Fibroblast of the aortic adventitia (primary cell): ENCODE measurements around the gene THBD. TPM values are rescaled to one million over a fixed set of nuclear protein-coding genes. Genes with fewer than 3 reads are reported as not detected.

ENCODE experiments used
- DNase-seq: peaks from one replicate; pipeline ENCODE4 v3.0.0-alpha.2; 2010; ENCODE audit warnings: low read depth
- H3K4me3 ChIP-seq: 2 replicates; pipeline ENCODE4 v1.5.1; 2011; ENCODE audit warnings: low read depth, mild to moderate bottlenecking, control low read depth, low read length, moderate library complexity
- total RNA-seq: library from RNA; depleted of rRNA; stranded (reverse); fragments of >200 nt; gene quantifications from 2 replicates; pipeline ENCODE4 v1.2.3, GENCODE V29; 2012; ENCODE audit warnings: low replicate concordance
- TF ChIP-seq, protein P1 (sequence below): IDR thresholded peaks from 2 replicates; pipeline ENCODE4 v1.5.1; 2011; ENCODE audit warnings: mild to moderate bottlenecking, low read length, control low read depth, inconsistent platforms; ENCODE audit not compliant: insufficient read depth

THBD gene
- total RNA-seq, 1 donor: 128 TPM

DNA sequence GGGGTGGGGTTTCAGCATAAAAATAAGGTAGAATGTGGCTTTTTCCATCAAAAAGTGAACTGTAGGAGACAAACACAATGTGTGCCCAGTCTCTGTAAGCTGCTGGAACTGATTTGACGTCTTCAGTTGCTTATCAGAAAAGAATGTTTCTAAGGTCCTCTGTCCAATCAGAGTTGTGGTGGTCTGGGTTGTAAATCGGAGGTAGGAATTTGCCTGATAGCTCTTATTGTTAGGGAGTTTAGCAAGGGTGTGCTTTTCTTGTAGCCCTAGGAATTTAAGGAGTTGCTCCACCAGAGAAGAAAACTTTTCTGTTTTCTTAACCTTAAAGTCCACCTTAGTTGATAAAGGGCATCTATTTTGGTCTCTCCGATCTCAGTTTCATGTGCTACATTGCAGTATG lies 24.8 kb downstream of the THBD start:
- peak; percentile 20 for DNase-seq
- H3K4me3 ChIP-seq: no peak overlapping the region
- TF ChIP-seq, protein P1, sequence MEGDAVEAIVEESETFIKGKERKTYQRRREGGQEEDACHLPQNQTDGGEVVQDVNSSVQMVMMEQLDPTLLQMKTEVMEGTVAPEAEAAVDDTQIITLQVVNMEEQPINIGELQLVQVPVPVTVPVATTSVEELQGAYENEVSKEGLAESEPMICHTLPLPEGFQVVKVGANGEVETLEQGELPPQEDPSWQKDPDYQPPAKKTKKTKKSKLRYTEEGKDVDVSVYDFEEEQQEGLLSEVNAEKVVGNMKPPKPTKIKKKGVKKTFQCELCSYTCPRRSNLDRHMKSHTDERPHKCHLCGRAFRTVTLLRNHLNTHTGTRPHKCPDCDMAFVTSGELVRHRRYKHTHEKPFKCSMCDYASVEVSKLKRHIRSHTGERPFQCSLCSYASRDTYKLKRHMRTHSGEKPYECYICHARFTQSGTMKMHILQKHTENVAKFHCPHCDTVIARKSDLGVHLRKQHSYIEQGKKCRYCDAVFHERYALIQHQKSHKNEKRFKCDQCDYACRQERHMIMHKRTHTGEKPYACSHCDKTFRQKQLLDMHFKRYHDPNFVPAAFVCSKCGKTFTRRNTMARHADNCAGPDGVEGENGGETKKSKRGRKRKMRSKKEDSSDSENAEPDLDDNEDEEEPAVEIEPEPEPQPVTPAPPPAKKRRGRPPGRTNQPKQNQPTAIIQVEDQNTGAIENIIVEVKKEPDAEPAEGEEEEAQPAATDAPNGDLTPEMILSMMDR: no peak

GRCh38 chr20:23023621-23024177 lies 25.8 kb downstream of the THBD start:
- TF ChIP-seq, protein P1: no peak
- H3K4me3 ChIP-seq: no peak overlapping the region
- no peak for DNase-seq

DNA sequence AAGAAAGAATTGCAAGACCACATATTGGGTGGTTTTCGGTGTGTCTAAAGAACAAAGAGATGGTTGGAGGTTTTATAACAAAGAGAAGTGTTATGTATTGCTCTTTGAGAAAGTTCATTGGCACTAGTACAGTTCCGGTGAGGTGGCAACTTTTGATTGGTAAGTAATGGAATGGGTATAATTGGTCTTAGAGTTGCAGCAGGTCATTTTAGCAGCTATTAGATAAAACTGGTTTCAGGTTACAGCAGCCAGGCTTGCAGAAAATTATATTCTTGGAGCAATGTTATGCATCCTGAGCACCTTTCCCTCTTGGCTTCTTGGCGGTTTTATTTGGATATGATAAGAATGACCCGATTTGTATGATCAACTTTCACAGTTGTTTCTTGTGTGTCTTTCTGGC lies 26.6 kb downstream of the THBD start:
- TF ChIP-seq, protein P1: no peak
- peak; percentile 62 for DNase-seq
- no peak overlapping the region for H3K4me3 ChIP-seq

DNA sequence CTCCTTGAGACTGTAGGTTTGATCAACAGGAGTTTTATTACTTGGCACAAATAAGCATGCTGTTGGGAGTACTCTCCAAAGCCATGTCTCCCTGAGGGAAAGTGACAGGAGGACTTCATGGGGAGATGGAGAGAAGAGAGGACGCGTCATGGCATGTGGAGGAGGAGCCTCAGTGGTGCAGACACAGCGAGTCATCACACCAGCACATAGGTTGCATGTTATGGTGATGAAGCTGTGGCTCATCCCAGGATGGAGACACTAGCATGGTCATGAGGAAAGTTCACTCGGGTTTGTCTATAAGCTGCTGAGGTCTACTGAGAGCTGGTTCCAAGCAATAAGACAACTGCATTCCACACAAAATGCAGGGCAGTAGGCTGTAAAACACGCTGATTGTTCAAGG lies 27.5 kb downstream of the THBD start:
- no peak overlapping the region for H3K4me3 ChIP-seq
- no peak for DNase-seq
- TF ChIP-seq, protein P1: no peak

DNA sequence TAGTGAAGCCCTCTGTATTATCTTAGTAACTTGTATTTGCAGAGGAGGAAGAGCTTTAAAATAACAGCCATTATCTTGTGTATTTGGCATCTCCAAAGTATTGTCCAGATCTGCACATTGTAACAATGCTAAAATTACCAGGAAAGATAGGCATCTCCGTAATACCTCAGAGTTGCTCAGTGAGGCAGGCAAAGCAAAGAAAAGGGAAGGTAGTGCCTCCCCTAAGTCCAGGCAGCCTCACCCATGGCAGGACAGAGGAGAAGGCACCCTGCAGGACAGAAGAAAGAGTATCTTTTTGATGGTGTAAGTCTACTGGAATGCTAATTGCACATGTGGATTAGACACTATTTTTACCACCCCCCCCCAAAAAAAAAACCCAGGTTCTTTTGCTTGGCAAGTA lies 27.9 kb downstream of the THBD start:
- TF ChIP-seq, protein P1: no peak
- no peak for DNase-seq
- H3K4me3 ChIP-seq: no peak overlapping the region

- DNase-seq: no peak
- TF ChIP-seq, protein P1: no peak
- no peak overlapping the region for H3K4me3 ChIP-seq
Measured at GRCh38 chr20:23020230-23021018, 29.0 kb downstream of the THBD start.

DNA sequence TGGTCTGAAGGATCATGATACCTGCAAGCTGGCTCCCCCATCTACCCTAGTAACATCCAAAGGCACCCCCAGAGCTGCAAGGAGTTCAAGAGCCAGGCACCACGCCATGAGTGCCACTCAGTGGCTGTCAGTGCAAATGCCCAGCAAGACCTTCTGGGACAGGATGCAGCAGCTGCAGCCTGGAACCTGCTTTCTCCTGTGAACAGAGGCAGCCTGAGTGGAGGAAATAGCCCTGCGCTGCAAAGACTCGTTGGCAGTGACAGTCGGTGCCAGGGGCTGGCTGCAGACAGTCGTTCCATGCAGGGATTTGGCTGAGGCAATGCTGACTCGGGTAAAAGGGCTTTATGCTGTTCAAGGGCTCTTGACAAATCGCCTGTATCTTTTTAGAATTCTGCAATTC lies 30.1 kb downstream of the THBD start:
- no peak for DNase-seq
- TF ChIP-seq, protein P1: no peak
- H3K4me3 ChIP-seq: no peak overlapping the region
